Mesendoderm (in vitro differentiated cells): ENCODE measurements around the gene EBF3.

Source experiments
- DNase-seq: peaks from one replicate; pipeline ENCODE4 v3.0.0; 2013
- H2AK5ac ChIP-seq: 2 replicates; pipeline ENCODE4 v1.6.1; 2013; ENCODE audit warnings: low read length, inconsistent platforms
- H2BK120ac ChIP-seq: 2 replicates; pipeline ENCODE4 v1.6.1; 2013; ENCODE audit warnings: low read depth, mild to moderate bottlenecking, low read length, moderate library complexity, mixed read lengths
- H2BK15ac ChIP-seq: replicated peaks from 2 replicates; pipeline ENCODE4 v1.6.1; 2013; ENCODE audit warnings: low read depth, mild to moderate bottlenecking, moderate library complexity
- H2BK5ac ChIP-seq: 2 replicates; pipeline ENCODE4 v1.6.1; 2013; ENCODE audit warnings: low read length, inconsistent platforms
- H3K18ac ChIP-seq: 2 replicates; pipeline ENCODE4 v1.6.1; 2013; ENCODE audit warnings: mild to moderate bottlenecking, low read length, mixed read lengths
- H3K23ac ChIP-seq: one replicate; pipeline ENCODE4 v1.6.1; 2013; ENCODE audit warnings: low read length
- H3K27ac ChIP-seq: 2 replicates; pipeline ENCODE4 v1.5.1; 2013; ENCODE audit warnings: low read depth, mild to moderate bottlenecking, inconsistent platforms, low read length, moderate library complexity
- H3K27me3 ChIP-seq: 2 replicates; pipeline ENCODE4 v1.6.1; 2013; ENCODE audit warnings: low read length, control low read depth, mild to moderate bottlenecking, inconsistent platforms; ENCODE audit not compliant: insufficient read depth, poor library complexity
- H3K36me3 ChIP-seq: 2 replicates; pipeline ENCODE4 v1.6.1; 2013; ENCODE audit warnings: low read length, inconsistent platforms; ENCODE audit not compliant: control insufficient read depth, insufficient read depth
- H3K4ac ChIP-seq: one replicate; pipeline ENCODE4 v1.6.1; 2013; ENCODE audit warnings: low read depth, mild to moderate bottlenecking, low read length, moderate library complexity
- H3K4me1 ChIP-seq: 2 replicates; pipeline ENCODE4 v1.6.1; 2013; ENCODE audit warnings: low read depth, low read length, inconsistent platforms; ENCODE audit not compliant: control insufficient read depth
- H3K4me2 ChIP-seq: 2 replicates; pipeline ENCODE4 v1.6.1; 2013; ENCODE audit warnings: low read length
- H3K4me3 ChIP-seq: 2 replicates; pipeline ENCODE4 v1.5.1; 2013; ENCODE audit warnings: mild to moderate bottlenecking, low read length
- H3K56ac ChIP-seq: one replicate; pipeline ENCODE4 v1.6.1; 2013; ENCODE audit warnings: low read length
- H3K79me1 ChIP-seq: 2 replicates; pipeline ENCODE4 v1.6.1; 2013; ENCODE audit warnings: low read length, inconsistent platforms
- H3K79me2 ChIP-seq: 2 replicates; pipeline ENCODE4 v1.6.1; 2013; ENCODE audit warnings: mild to moderate bottlenecking, low read length; ENCODE audit not compliant: control insufficient read depth, insufficient read depth
- H3K9ac ChIP-seq: 2 replicates; pipeline ENCODE4 v1.6.1; 2013; ENCODE audit warnings: low read length, inconsistent platforms
- H4K5ac ChIP-seq: one replicate; pipeline ENCODE4 v1.6.1; 2013; ENCODE audit warnings: low read length
- H4K8ac ChIP-seq: one replicate; pipeline ENCODE4 v1.6.1; 2013; ENCODE audit warnings: low read depth, mild to moderate bottlenecking, control low read depth, low read length, moderate library complexity
- WGBS: extraction: QIAGEN DNeasy Blood & Tissue Kit; methylation state at CpG from one replicate; pipeline ENCODE4 v1.1.7; 2013; ENCODE audit warnings: low lambda C conversion rate, missing lambda C conversion rate; ENCODE audit not compliant: insufficient coverage; ENCODE audit errors: extremely low coverage; 5-methylcytosine and 5-hydroxymethylcytosine counted together

Gene EBF3

GRCh38 chr10:129894698-129895097 is 69.4 kb downstream of the EBF3 start:
- Histone ChIP-seq H2BK120ac (no peak overlapping the region), H3K36me3 (no peaks in the 10 kb centered on the region), H3K4ac (no peak overlapping the region), H3K27me3 (no peaks in the 10 kb centered on the region), H3K56ac (no peak overlapping the region), H3K4me2 (no peak overlapping the region), H3K79me2 (no peaks in the 10 kb centered on the region), H3K79me1 (no peaks in the 10 kb centered on the region), H3K9ac (no peak overlapping the region), H3K4me3 (no peak overlapping the region), H3K27ac (no peak overlapping the region), H4K8ac (no peak overlapping the region), H2BK15ac (no peak overlapping the region), H3K23ac (no peak overlapping the region), H3K4me1 (peaks cover 3% of the 10 kb centered on the region), H2BK5ac (no peak overlapping the region), H4K5ac (no peak overlapping the region), H2AK5ac (no peak overlapping the region), H3K18ac (no peak overlapping the region)
- DNase-seq = no peak
- no CpG with 5 or more reads among the region's 3 CpGs for WGBS

GRCh38 chr10:129893104-129894089 is 70.7 kb downstream of the EBF3 start:
- no peak overlapping the region for H3K27ac ChIP-seq
- peaks cover 3% of the 10 kb centered on the region for H3K4me1 ChIP-seq

DNA sequence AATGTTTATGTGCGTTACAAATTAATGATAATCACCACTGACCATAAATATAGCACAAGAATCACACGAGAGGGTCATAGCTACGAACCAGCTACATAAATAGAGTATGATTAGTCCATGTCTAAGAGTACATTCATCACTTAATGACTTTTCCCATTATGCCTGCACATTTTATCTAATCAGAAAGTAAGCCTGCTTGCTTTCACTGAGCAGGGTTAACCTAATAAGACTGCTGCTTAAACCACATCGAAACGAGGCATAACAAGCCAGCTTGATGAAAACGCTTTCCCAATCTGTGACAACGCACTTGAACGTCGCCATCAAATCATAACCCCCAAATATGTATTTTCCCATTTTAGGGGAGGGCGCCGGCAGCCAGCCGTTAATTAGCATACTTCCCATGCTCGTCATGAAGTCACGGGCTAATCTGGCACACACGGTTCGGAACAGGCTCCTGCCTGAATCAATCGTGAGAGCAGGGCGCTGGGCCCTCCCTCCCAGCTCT is 71.5 kb downstream of the EBF3 start:
- Histone ChIP-seq H3K9ac (no peak overlapping the region), H3K79me1 (no peaks in the 10 kb centered on the region), H2AK5ac (no peak overlapping the region), H3K36me3 (no peaks in the 10 kb centered on the region), H3K4ac (no peak overlapping the region), H3K27me3 (no peaks in the 10 kb centered on the region), H3K23ac (no peak overlapping the region), H3K4me3 (no peak overlapping the region), H2BK15ac (no peak overlapping the region), H4K8ac (no peak overlapping the region), H3K4me1 (peaks cover 3% of the 10 kb centered on the region), H3K79me2 (no peaks in the 10 kb centered on the region), H3K18ac (no peak overlapping the region), H3K4me2 (no peak overlapping the region), H2BK120ac (no peak overlapping the region), H3K56ac (no peak overlapping the region), H3K27ac (no peak overlapping the region), H2BK5ac (no peak overlapping the region), H4K5ac (no peak overlapping the region)
- no peak for DNase-seq
- WGBS = no CpG with 5 or more reads among the region's 18 CpGs

More at GRCh38 chr10:129893104-129894089, 70.7 kb downstream of the EBF3 start:
- no peak for DNase-seq
- Histone ChIP-seq H3K36me3 (no peaks in the 10 kb centered on the region), H3K9ac (no peak overlapping the region), H3K4me3 (no peak overlapping the region), H2AK5ac (no peak overlapping the region), H3K4ac (no peak overlapping the region), H4K5ac (no peak overlapping the region), H3K18ac (no peak overlapping the region), H3K56ac (no peak overlapping the region), H3K79me1 (no peaks in the 10 kb centered on the region), H3K27me3 (no peaks in the 10 kb centered on the region), H3K79me2 (no peaks in the 10 kb centered on the region), H3K23ac (no peak overlapping the region), H2BK5ac (no peak overlapping the region), H4K8ac (no peak overlapping the region), H3K4me2 (no peak overlapping the region), H2BK15ac (no peak overlapping the region), H2BK120ac (no peak overlapping the region)
- WGBS = no CpG with 5 or more reads among the region's 20 CpGs

GRCh38 chr10:129891806-129892205 is 72.3 kb downstream of the EBF3 start:
- H3K4me1 ChIP-seq = peaks cover 3% of the 10 kb centered on the region
- peak; percentile 41 for DNase-seq
- H3K27ac ChIP-seq = no peak overlapping the region
- no peak overlapping the region for H3K18ac ChIP-seq
- H3K4me2 ChIP-seq = no peak overlapping the region
- no peak overlapping the region for H4K5ac ChIP-seq
- no peak overlapping the region for H2BK5ac ChIP-seq
- H3K23ac ChIP-seq = no peak overlapping the region
- no peak overlapping the region for H3K4ac ChIP-seq
- H3K9ac ChIP-seq = no peak overlapping the region
- no CpG with 5 or more reads among the region's 13 CpGs for WGBS
- no peak overlapping the region for H2BK15ac ChIP-seq
- H3K4me3 ChIP-seq = no peak overlapping the region
- no peak overlapping the region for H2AK5ac ChIP-seq
- no peak overlapping the region for H2BK120ac ChIP-seq
- no peaks in the 10 kb centered on the region for H3K27me3 ChIP-seq
- no peaks in the 10 kb centered on the region for H3K79me1 ChIP-seq
- H3K79me2 ChIP-seq = no peaks in the 10 kb centered on the region
- no peak overlapping the region for H3K56ac ChIP-seq
- no peak overlapping the region for H4K8ac ChIP-seq
- H3K36me3 ChIP-seq = no peaks in the 10 kb centered on the region

DNA sequence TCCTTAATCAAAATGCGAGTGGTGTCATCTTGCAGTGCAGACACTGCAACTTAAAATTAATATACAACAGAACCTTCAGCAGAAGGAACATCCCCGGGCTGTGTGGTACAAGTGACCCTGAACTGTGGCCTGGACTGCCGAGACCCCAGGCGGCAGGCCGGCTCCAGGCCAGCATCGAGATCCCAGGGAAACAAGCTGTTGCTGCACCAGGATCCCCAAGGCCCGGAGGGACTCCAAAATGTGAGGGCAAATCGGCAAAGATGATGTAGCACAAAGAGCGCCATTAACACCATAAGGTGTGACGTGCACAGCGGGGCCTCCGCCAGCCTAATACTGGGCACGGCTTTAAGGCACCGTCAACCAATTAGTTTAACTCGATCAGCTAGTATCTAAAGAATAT is 73.9 kb downstream of the EBF3 start:
- H3K9ac ChIP-seq = no peak overlapping the region
- no peaks in the 10 kb centered on the region for H3K79me2 ChIP-seq
- H3K56ac ChIP-seq = no peak overlapping the region
- no peaks in the 10 kb centered on the region for H3K79me1 ChIP-seq
- WGBS = no CpG with 5 or more reads among the region's 15 CpGs
- no peak overlapping the region for H2BK120ac ChIP-seq
- H3K27ac ChIP-seq = no peak overlapping the region
- no peak overlapping the region for H4K5ac ChIP-seq
- no peak overlapping the region for H4K8ac ChIP-seq
- no peak for DNase-seq
- H2AK5ac ChIP-seq = no peak overlapping the region
- no peak overlapping the region for H3K4me3 ChIP-seq
- H2BK15ac ChIP-seq = no peak overlapping the region
- H3K4me2 ChIP-seq = no peak overlapping the region
- H3K23ac ChIP-seq = no peak overlapping the region
- no peak overlapping the region for H2BK5ac ChIP-seq
- H3K4ac ChIP-seq = no peak overlapping the region
- peaks cover 3% of the 10 kb centered on the region for H3K4me1 ChIP-seq
- H3K18ac ChIP-seq = no peak overlapping the region
- H3K36me3 ChIP-seq = no peaks in the 10 kb centered on the region
- H3K27me3 ChIP-seq = no peaks in the 10 kb centered on the region
